A549 (cell line): ENCODE results near the gene DUSP28. TPM values are rescaled to one million over a fixed set of nuclear protein-coding genes. Genes with fewer than 3 reads are reported as not detected.

Source experiments
- ATAC-seq, 2 experiments: fragments of 200-7000 bp in 1 of 2; fragments of >200 bp in 1 of 2; cut with Nextera tagmentation in 1 of 2; cut with Tn5 transposase in 1 of 2; 3 replicates each; pipeline versions ENCODE4 v1.8.0 to v1.9.1; 2018 to 2020; ENCODE audit warnings: mild to moderate bottlenecking in 1 of 2, moderate library complexity in 1 of 2
- CTCF ChIA-PET: fragments of 300-600 bp; sonication (Branson Sonifier 250); formaldehyde crosslinking; extraction: SDS; loops from one replicate; lab custom pipeline; 2021; ENCODE audit warnings: antibody characterized with exemption, inconsistent platforms; lab: Yijun Ruan, JAX
- POLR2A ChIA-PET: fragments of 350-600 bp; formaldehyde crosslinking; extraction: SDS; loops from one replicate; lab custom pipeline; 2021; ENCODE audit warnings: antibody characterized with exemption, inconsistent platforms; lab: Yijun Ruan, JAX
- DNase-seq, 2 experiments: peaks; one replicate each; pipeline versions ENCODE4 v3.0.0 to v3.0.0-alpha.2; 2011 to 2016; ENCODE audit warnings: low read depth in 1 of 2, low spot score in 1 of 2
- FAIRE-seq: peaks from 2 replicates; lab custom pipeline; 2011; peaks lifted over from hg19 to GRCh38; lab: Jason Lieb, UNC
- H3K27ac ChIP-seq, 2 experiments: fragments of >200 bp; sonication (Bioruptor Twin); formaldehyde crosslinking; 3 replicates each; pipeline ENCODE4 v1.5.1; 2016 to 2017
- H3K4me1 ChIP-seq: fragments of >200 bp; sonication (Bioruptor Twin); formaldehyde crosslinking; 3 replicates; pipeline ENCODE4 v1.6.1; 2016
- H3K4me2 ChIP-seq: fragments of >200 bp; sonication (Bioruptor Twin); formaldehyde crosslinking; 3 replicates; pipeline ENCODE4 v1.6.1; 2016
- H3K4me3 ChIP-seq: fragments of >200 bp; sonication (Bioruptor Twin); formaldehyde crosslinking; 3 replicates; pipeline ENCODE4 v1.5.1; 2016
- H3K9me3 ChIP-seq: fragments of >200 bp; sonication (Bioruptor Twin); formaldehyde crosslinking; 3 replicates; pipeline ENCODE4 v1.6.1; 2016
- BHLHE40 ChIP-seq: IDR thresholded peaks from 2 replicates; pipeline ENCODE4 v1.6.1; 2012; ENCODE audit warnings: low read depth, low read length, inconsistent platforms
- CBX2 ChIP-seq: fragments of 200-600 bp; sonication (generic); IDR thresholded peaks from 2 replicates; pipeline ENCODE4 v1.6.1; 2016; ENCODE audit warnings: low read depth, mild to moderate bottlenecking, borderline replicate concordance
- EHMT2 ChIP-seq: fragments of 200-600 bp; sonication (generic); IDR thresholded peaks from 2 replicates; pipeline ENCODE4 v1.6.1; 2016; ENCODE audit warnings: antibody characterized with exemption, low read depth, mild to moderate bottlenecking, moderate library complexity
- ELK1 ChIP-seq: fragments of 150-350 bp; IDR thresholded peaks from 2 replicates; pipeline ENCODE4 v1.6.1; 2014; ENCODE audit warnings: low read depth, mild to moderate bottlenecking, low read length
- FOSB ChIP-seq: fragments of 250-450 bp; sonication (Bioruptor Pico); IDR thresholded peaks from 2 replicates; pipeline ENCODE4 v1.5.0; 2020; ENCODE audit warnings: mild to moderate bottlenecking, moderate library complexity
- FOXS1 ChIP-seq: fragments of 250-450 bp; sonication (Bioruptor Pico); IDR thresholded peaks from 2 replicates; pipeline ENCODE4 v1.5.0; 2020; ENCODE audit warnings: mild to moderate bottlenecking, moderate library complexity
- HOXB13 ChIP-seq: fragments of 250-450 bp; sonication (Bioruptor Pico); IDR thresholded peaks from 2 replicates; pipeline ENCODE4 v1.5.0; 2020; ENCODE audit warnings: low read depth, mild to moderate bottlenecking, moderate library complexity
- KDM1A ChIP-seq: fragments of 200-600 bp; sonication (generic); IDR thresholded peaks from 2 replicates; pipeline ENCODE4 v1.6.1; 2016; ENCODE audit warnings: low read depth, mild to moderate bottlenecking
- MAFK ChIP-seq: fragments of 450-650 bp; IDR thresholded peaks from 2 replicates; pipeline ENCODE4 v1.6.1; 2014; ENCODE audit not compliant: partially characterized antibody
- MAZ ChIP-seq: fragments of 150-350 bp; IDR thresholded peaks from 2 replicates; pipeline ENCODE4 v1.6.1; 2014; ENCODE audit warnings: antibody characterized with exemption, low read depth, low read length, borderline replicate concordance
- NPAS2 ChIP-seq: fragments of 250-450 bp; sonication (Bioruptor Pico); IDR thresholded peaks from 2 replicates; pipeline ENCODE4 v1.8.0; 2022; ENCODE audit warnings: mild to moderate bottlenecking, moderate library complexity, borderline replicate concordance
- NR3C1 ChIP-seq: fragments of >200 bp; sonication (Bioruptor Twin); formaldehyde crosslinking; IDR thresholded peaks from 3 replicates; pipeline ENCODE4 v1.6.1; 2017
- PHF8 ChIP-seq: fragments of 200-600 bp; sonication (generic); IDR thresholded peaks from 2 replicates; pipeline ENCODE4 v1.6.1; 2016; ENCODE audit warnings: low read depth, mild to moderate bottlenecking, antibody characterized with exemption, moderate library complexity, borderline replicate concordance
- RCOR1 ChIP-seq: fragments of 150-350 bp; IDR thresholded peaks from 2 replicates; pipeline ENCODE4 v1.6.1; 2014; ENCODE audit warnings: antibody characterized with exemption, low read length, low read depth
- RFX5 ChIP-seq: fragments of 450-650 bp; IDR thresholded peaks from 2 replicates; pipeline ENCODE4 v1.7.1; 2014; ENCODE audit warnings: antibody characterized with exemption, mild to moderate bottlenecking, moderate library complexity
- RNF2 ChIP-seq: fragments of 200-600 bp; sonication (generic); IDR thresholded peaks from 2 replicates; pipeline ENCODE4 v1.6.1; 2016; ENCODE audit warnings: low read depth, mild to moderate bottlenecking, antibody characterized with exemption, moderate library complexity, borderline replicate concordance
- WGBS: methylation state at CpG from one replicate; pipeline ENCODE4 v1.1.6; 2017; ENCODE audit errors: missing lambda C conversion rate; 5-methylcytosine and 5-hydroxymethylcytosine counted together
- polyA plus RNA-seq, 4 experiments: library from polyadenylated mRNA; depleted of rRNA in 3 of 4; stranded (reverse); fragments of >200 nt; fragmentation: RNase III in 1 of 4; extraction: RNeasy Plus Mini Kit Qiagen cat#74134 plus additional on column Dnase treatment in 1 of 4; gene quantifications; 2 replicates in 3 of 4; 3 replicates in 1 of 4; pipeline ENCODE4 v1.2.3, GENCODE V29; 2011 to 2017
- TF ChIP-seq, protein P1 (sequence below): IDR thresholded peaks from 2 replicates; pipeline ENCODE4 v1.6.1; 2012
- TF ChIP-seq, protein P2 (sequence below): fragments of 200-600 bp; sonication (generic); IDR thresholded peaks from 2 replicates; pipeline ENCODE4 v1.6.1; 2016; ENCODE audit warnings: antibody characterized with exemption, mild to moderate bottlenecking, moderate library complexity
- TF ChIP-seq, protein P3 (sequence below): fragments of >200 bp; sonication (Bioruptor Twin); formaldehyde crosslinking; IDR thresholded peaks from 3 replicates; pipeline ENCODE4 v1.5.1; 2016

The DUSP28 gene
- polyA plus RNA-seq, 2 of the 4 experiments (the other 2 are of a cell fraction): 5.2 to 14.3 TPM

- FAIRE-seq: no peak
- DNase-seq: no peak
- TF ChIP-seq NPAS2 (CRISPR knock-in tag) (no peak), ELK1 (no peak), MAZ (no peak)
- TF ChIP-seq, protein P1, sequence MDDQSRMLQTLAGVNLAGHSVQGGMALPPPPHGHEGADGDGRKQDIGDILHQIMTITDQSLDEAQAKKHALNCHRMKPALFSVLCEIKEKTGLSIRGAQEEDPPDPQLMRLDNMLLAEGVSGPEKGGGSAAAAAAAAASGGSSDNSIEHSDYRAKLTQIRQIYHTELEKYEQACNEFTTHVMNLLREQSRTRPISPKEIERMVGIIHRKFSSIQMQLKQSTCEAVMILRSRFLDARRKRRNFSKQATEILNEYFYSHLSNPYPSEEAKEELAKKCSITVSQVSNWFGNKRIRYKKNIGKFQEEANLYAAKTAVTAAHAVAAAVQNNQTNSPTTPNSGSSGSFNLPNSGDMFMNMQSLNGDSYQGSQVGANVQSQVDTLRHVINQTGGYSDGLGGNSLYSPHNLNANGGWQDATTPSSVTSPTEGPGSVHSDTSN: no peak
- ChIA-PET CTCF (interaction anchor here (2.3 to 7.3 kb wide), 2 partner anchors 8 to 12 kb away, joined by 8 to 76 read pairs; no protein-coding TSS in a partner anchor), POLR2A (interaction anchor here (3.4 kb wide), 1 partner anchor 9 kb away, joined by 9 read pairs; the partner anchor contains the start of gene CAPN10)
- Histone ChIP-seq H3K4me1 (peaks cover 23% of the 10 kb centered on the region), H3K4me2 (no peak overlapping the region), H3K27ac (no peak overlapping the region), H3K4me3 (no peak overlapping the region), H3K9me3 (no peaks in the 10 kb centered on the region)
- WGBS: 90% methylated on average over 20 of the region's 26 CpGs
- ATAC-seq: no peak
Observed at GRCh38 chr2:240577281-240578109, 17.3 kb downstream of the DUSP28 start.

- Histone ChIP-seq H3K4me3 (no peak overlapping the region), H3K9me3 (no peaks in the 10 kb centered on the region), H3K27ac (no peak overlapping the region), H3K4me1 (peaks cover 23% of the 10 kb centered on the region), H3K4me2 (no peak overlapping the region)
- ATAC-seq (no peak), FAIRE-seq (no peak), DNase-seq (no peak)
- TF ChIP-seq EHMT2 (no peak), NR3C1 (no peak), RFX5 (no peak), FOXS1 (no peak), MAFK (no peak), NPAS2 (CRISPR knock-in tag) (no peak), RNF2 (no peak), BHLHE40 (no peak), KDM1A (no peak), PHF8 (no peak), HOXB13 (no peak), RCOR1 (no peak), FOSB (CRISPR knock-in tag) (no peak), CBX2 (no peak)
- TF ChIP-seq, protein P1: no peak
- TF ChIP-seq, protein P2, sequence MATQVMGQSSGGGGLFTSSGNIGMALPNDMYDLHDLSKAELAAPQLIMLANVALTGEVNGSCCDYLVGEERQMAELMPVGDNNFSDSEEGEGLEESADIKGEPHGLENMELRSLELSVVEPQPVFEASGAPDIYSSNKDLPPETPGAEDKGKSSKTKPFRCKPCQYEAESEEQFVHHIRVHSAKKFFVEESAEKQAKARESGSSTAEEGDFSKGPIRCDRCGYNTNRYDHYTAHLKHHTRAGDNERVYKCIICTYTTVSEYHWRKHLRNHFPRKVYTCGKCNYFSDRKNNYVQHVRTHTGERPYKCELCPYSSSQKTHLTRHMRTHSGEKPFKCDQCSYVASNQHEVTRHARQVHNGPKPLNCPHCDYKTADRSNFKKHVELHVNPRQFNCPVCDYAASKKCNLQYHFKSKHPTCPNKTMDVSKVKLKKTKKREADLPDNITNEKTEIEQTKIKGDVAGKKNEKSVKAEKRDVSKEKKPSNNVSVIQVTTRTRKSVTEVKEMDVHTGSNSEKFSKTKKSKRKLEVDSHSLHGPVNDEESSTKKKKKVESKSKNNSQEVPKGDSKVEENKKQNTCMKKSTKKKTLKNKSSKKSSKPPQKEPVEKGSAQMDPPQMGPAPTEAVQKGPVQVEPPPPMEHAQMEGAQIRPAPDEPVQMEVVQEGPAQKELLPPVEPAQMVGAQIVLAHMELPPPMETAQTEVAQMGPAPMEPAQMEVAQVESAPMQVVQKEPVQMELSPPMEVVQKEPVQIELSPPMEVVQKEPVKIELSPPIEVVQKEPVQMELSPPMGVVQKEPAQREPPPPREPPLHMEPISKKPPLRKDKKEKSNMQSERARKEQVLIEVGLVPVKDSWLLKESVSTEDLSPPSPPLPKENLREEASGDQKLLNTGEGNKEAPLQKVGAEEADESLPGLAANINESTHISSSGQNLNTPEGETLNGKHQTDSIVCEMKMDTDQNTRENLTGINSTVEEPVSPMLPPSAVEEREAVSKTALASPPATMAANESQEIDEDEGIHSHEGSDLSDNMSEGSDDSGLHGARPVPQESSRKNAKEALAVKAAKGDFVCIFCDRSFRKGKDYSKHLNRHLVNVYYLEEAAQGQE: no peak
- TF ChIP-seq, protein P3, sequence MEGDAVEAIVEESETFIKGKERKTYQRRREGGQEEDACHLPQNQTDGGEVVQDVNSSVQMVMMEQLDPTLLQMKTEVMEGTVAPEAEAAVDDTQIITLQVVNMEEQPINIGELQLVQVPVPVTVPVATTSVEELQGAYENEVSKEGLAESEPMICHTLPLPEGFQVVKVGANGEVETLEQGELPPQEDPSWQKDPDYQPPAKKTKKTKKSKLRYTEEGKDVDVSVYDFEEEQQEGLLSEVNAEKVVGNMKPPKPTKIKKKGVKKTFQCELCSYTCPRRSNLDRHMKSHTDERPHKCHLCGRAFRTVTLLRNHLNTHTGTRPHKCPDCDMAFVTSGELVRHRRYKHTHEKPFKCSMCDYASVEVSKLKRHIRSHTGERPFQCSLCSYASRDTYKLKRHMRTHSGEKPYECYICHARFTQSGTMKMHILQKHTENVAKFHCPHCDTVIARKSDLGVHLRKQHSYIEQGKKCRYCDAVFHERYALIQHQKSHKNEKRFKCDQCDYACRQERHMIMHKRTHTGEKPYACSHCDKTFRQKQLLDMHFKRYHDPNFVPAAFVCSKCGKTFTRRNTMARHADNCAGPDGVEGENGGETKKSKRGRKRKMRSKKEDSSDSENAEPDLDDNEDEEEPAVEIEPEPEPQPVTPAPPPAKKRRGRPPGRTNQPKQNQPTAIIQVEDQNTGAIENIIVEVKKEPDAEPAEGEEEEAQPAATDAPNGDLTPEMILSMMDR: no peak
- ChIA-PET POLR2A (interaction anchor here (3.4 kb wide), 1 partner anchor 8 kb away, joined by 9 read pairs; the partner anchor contains the start of gene CAPN10), CTCF (interaction anchor here (2.3 to 7.3 kb wide), 2 partner anchors 9 to 12 kb away, joined by 8 to 76 read pairs; no protein-coding TSS in a partner anchor)
- WGBS: 100% methylated on average over 1 of the region's 9 CpGs
Observed at GRCh38 chr2:240578110-240578450, 17.9 kb downstream of the DUSP28 start.
